Prostate gland (tissue), 2 donors: ENCODE data around the gene SAV1.

Experiments
- POLR2A ChIP-seq: fragments of 450-650 bp; IDR thresholded peaks from one replicate; pipeline ENCODE4 v1.6.1; 2016; ENCODE audit warnings: antibody characterized with exemption, mild to moderate bottlenecking
- POLR2AphosphoS5 ChIP-seq: sonication (generic); formaldehyde crosslinking; IDR thresholded peaks from one replicate; pipeline ENCODE4 v1.6.1; 2017; ENCODE audit warnings: antibody characterized with exemption
- TF ChIP-seq, protein P1 (sequence below), 4 experiments: fragments of 200-600 bp in 2 of 4; fragments of 450-650 bp in 2 of 4; sonication (generic) in 2 of 4; IDR thresholded peaks; 1 replicate in 3 of 4; 2 replicates in 1 of 4; pipeline ENCODE4 v1.5.1; 2016 to 2019; ENCODE audit warnings: antibody characterized with exemption in 4 of 4, mild to moderate bottlenecking in 2 of 4, moderate library complexity in 2 of 4

DNA sequence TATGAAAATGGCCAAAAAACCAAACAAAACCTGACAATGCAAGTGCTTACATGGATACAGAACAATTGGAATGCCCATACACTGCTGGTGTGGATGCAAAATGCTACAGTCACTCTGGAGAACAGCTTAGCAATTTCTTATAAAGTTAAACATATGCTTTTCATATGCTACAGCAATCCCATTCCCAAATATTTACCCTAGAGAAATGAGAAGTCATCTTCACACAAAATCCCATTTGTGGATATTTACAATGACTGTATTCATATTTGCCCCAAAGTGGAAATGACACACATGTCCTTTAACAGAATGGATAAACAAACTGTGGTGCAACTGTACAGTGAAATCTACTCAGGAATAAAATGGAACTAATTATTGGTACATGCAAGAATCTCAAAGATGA is 20.4 kb downstream of the SAV1 start:
- TF ChIP-seq, protein P1, sequence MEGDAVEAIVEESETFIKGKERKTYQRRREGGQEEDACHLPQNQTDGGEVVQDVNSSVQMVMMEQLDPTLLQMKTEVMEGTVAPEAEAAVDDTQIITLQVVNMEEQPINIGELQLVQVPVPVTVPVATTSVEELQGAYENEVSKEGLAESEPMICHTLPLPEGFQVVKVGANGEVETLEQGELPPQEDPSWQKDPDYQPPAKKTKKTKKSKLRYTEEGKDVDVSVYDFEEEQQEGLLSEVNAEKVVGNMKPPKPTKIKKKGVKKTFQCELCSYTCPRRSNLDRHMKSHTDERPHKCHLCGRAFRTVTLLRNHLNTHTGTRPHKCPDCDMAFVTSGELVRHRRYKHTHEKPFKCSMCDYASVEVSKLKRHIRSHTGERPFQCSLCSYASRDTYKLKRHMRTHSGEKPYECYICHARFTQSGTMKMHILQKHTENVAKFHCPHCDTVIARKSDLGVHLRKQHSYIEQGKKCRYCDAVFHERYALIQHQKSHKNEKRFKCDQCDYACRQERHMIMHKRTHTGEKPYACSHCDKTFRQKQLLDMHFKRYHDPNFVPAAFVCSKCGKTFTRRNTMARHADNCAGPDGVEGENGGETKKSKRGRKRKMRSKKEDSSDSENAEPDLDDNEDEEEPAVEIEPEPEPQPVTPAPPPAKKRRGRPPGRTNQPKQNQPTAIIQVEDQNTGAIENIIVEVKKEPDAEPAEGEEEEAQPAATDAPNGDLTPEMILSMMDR (IDR thresholded peaks at IDR 0.05): no peak
- TF ChIP-seq POLR2AphosphoS5 (no peak), POLR2A (no peak)
